Fibroblast of skin of right biceps (primary cell): ENCODE results near the gene BDKRB1.

Experiments used
- DNase-seq: peaks from one replicate; pipeline ENCODE4 v3.0.0-alpha.2; 2013

The BDKRB1 gene

DNA sequence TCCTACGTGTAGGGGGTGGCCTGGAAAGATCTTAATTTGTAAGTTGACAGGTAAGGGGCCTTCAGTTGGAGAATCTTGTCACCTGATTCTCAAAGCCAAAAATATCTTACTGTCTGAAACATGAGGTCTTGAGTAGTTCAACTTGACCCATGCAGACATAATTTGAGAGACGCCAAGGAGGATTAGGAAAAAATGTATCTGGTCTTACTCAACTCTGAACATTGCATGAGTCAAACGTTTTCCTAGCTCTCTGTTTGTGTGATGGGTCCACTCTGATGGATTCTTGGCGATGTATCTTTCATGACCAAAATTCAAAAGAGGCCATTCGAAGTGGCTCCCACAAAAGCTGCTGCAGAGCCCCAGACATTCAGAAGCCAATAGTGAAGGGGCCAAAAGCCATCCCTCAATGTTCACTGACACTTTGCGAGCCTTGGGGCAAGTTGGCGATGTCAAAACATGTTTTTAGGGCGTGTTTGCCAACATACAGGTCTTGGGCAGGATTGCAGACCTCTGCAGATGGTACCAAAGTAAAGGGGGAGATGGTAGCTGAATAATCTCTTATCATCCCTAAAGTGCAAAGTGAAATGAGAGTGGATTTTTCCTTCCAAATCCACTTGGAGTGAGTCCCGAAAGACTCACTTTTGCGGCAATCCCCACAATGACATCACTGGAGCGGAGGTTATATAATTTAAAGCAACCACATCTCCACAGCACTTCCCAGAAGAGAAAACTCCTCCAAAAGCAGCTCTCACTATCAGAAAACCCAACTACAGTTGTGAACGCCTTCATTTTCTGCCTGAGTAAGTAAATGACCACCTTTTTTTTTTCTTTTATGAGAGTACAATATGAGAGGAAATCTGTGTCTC lies at the start of gene BDKRB1:
BDKRB1 (plus strand) TSS at position 710 of the 866 bp plus-strand sequence. CDS start 7,473 bp downstream, outside the sequence.
- peak; percentile 97 for DNase-seq

DNA sequence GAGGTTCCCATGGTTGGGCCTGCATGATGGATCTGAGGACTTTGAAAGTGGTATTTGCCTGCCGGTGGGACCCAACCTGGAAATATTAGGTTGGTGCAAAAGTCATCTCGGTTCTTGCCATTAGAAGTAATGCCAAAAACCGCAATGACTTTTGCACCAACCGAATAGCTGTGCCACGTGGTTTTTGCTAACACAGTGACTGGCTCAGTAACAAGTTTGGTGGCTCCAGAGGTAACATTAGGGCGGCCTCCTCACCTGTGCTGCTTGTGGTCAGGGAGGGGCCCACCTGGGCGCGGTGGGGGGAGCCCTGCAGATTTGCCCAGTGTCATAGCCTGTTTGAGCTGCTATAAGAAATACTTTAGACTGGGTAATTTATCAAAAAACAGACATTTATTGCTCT lies 49.5 kb upstream of the BDKRB1 start:
- DNase-seq: no peak

DNA sequence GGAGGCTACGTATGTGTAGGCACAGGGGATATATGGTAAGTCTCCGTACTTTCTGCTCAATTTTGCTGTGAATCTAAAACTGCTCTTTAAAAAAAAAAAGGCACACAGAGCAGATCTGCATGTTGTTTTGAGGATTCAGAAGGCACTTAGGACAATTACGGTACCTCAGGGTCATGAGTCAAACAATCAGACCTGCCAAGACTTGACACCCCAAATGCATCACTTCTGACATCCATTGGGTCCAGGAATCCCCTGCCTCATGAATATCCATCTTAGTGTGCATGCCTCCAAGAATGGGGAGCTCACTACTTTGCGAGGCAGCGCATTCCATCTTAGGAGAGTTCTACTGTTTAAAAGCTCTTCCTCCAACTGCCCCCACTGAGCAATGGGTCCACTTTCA lies 48.3 kb upstream of the BDKRB1 start:
- no peak for DNase-seq

DNA sequence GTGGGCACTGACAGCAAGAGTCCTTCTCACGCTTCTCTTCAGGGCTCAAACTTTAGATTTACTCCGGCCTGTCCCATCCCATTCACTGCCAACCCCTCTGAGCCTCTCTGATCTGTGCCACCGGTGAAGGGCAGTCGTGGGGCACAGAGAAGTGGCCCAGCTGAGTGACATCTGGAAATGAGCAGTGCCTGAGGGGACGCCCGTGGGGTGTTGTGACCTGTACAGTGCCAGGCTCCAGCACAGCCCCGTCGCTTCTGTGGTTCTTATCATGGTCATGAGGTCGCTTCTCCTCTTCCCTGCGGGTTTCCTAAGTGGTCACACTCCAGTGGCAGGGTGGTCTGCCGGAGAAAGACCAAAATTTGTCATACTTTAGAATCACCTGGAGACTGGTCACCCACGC lies 47.3 kb upstream of the BDKRB1 start:
- no peak for DNase-seq

DNA sequence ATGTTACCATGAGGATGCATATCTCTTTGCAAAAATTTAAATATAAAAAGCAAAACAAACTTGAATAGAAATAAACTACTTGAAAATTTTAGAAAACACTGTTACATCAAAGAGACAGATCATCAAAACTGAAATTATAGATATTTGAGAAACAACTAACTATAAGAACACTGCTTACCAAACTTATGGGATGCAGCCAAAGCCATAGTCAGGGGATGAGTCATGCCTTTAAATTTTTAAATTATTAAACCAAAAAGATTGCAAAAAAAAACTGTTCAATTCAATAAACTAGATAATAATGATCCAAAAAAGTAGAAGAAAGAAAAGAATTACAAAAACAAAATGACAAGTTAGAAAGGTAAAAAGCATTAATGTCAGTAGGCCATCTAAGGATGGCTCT lies 43.9 kb upstream of the BDKRB1 start:
- DNase-seq: no peak

DNA sequence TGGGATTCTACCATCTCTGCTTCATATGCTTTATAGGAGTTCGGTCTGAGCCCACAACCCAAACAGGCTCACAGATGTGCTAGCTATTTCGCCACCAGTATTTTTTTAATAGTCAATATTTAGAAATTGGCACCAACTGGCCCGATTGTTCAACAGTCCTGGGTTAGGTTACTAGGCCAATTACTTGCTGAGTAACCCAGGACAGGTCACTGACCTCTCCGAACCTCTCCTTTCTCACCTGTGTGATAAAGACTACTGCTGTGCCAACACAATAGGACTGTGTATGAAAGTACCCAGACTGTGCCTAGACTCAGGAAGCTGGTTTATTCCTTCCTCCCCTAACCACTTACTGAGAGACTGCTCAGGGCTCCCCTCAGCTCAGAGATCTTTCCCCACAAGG lies 43.1 kb upstream of the BDKRB1 start:
- DNase-seq: no peak

DNA sequence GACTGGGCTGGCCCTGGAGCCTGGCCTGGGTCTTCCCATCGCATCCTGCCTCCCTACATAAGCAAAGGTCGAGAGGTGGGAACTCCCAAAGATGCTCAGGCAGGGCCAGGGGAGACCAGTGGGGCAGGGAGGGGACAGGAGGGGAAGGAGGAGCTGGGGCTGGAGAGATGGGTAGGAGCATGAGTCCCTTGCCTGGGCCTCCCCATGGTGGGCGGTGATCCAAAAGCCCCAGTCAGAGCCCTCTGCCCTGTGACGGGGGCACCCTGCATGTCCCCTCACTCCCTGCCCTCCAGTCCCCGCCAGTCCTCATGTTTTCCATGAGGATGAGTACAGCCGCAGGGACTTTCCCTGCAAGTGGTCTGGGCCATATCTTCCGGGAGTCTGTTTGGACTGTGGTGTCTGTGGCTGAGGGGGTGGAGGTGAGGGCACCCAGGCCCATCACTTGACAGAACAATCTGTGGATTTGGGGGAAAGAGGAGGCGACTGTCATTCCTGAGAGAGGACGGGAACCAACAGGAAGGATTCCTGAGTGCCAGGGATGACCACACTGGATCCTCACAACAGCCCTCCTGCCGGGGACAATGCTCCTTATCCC lies 42.0 kb upstream of the BDKRB1 start:
- no peak for DNase-seq

DNA sequence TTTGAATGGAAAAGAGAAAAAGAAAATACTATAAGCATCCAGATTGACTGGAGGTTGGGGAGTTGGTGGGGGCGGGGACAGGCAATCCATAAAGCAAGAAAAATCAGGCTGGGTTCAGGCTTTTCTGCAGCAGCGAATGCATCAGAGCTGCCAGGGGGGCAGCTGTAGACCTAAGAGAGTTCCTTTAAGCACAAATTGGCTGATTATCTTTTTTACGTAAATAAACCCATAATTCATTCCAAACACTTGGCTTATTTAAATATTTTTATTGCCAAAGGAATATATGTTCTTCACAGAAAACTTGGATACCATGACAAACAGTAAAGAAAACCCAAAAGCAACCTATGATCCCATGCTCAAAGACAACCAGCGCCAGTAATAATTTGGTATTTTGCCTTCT lies 41.2 kb upstream of the BDKRB1 start:
- DNase-seq: no peak

DNA sequence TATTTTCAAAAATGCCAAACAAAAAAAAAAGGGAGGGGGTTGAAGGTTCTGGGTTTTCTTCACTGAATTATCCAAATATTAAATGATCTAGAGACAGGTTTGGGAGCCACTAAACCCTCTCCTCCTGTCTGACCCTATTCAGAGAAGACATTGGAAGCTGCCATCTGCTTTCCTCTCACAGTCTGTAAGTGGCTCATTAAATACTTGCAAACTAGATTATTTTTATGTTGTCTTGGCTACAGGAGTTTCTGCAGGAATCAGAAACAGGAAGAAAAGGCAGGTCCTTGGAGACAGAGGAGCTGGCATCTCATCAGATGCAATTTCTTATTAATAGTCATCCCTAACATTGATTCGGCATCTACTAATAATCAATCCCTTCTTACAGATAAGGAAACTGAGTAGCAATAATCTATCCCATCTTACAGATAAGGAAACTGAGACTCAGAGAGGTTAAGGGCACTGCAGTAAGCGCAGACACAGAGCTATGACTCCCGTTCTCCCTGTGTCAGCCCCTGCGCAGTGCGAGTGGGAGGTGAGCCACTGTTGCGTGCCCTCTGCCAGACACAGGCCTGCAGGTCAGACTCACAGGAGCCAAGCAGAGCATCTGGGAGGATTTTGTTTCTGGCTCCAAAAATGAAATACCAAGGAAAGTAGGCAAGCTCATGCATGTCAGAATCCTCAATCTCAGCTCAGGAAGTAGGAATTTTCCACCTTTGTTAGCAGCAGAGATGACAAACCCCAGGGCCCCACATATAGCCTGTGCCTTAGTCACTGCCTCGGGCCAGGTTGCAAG lies 40.4 kb upstream of the BDKRB1 start:
- no peak for DNase-seq

DNA sequence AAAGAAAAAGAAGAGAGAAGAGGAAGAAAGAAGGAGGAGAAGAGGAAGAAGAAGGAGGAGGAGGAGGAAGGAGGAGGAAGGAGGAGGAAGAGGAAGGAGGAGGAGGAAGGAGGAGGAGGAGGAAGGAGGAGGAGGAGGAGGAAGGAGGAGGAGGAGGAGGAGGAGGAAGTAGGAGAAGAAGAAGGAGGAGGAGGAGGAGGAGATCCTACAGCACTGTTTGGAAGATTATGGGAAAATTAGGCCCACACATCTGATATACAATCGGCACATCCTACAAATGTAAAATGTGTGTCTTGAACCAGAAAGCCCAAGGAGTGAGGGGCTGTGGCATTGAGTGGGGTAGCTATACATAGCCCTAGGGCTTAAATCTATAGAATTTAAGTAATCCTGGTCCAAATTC lies 39.4 kb upstream of the BDKRB1 start:
- DNase-seq: no peak

DNA sequence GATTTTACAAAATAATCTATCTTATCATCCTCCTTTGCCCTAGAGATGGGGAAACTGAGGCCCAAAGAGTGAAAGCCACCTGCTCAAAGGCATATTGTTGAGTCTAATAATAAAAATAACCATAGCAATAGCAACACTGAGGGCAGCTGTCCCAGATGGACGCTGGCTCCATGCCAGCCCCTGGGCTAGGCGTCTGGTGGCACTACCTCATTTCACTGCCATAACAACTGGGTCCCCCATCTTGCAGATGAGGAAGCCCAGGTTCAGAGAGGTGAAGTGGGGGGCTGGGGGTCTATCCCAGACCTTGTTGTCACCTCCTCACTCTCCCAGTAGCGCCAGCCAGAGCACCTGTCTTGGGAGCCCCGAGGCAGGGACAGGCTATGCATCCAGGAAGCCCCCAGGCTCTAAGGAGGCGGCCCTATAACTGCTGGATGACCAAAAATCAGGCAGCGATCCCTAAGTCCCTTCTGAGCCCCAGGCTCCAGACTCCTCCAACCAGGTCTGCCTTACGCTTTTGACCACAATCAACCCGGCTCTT lies 38.6 kb upstream of the BDKRB1 start:
- no peak for DNase-seq

DNA sequence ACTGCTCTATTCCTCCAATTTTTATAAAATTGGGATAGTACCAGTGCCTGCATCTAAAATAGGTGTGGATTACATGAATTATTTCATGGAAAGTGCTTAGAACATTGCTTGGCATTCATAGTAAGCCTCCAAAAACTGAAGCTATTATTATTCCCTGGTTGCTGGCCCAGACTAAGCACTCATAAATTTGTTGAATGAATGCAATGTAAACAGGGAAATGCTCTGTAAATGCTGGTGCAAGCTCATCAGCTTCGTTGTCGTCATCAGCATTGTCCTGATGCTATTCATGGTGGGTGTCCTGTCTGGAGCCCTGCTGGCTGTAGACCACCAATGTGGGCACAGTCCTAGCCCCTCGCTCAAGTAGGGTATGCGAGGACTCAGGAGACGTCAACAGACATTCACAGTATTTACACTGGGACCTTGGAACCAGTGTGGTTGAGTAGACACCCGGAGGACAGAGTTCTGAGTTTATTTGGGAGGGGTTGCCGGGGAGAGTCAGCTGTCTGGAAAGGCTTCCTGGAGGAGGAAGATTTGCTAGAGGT lies 34.8 kb upstream of the BDKRB1 start:
- no peak for DNase-seq

DNA sequence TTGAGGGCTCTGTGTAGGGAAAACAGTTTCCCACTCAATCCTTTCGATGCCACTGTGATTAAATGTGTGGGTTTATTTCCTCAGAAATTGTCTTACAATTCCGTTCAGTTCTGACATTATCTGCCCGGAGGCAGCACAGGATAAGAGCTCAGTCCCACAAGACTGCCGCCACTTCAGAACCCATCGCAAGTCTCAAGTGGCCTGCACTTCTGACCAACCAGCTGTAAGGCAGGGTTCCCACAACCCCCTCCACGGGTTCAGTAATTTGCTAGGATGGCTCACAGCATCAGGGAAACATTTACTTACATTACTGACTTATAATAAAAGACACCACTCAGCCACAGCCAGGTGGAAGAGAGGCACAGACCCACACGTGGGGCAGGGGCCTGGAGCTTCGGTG lies 34.2 kb upstream of the BDKRB1 start:
- DNase-seq: no peak

DNA sequence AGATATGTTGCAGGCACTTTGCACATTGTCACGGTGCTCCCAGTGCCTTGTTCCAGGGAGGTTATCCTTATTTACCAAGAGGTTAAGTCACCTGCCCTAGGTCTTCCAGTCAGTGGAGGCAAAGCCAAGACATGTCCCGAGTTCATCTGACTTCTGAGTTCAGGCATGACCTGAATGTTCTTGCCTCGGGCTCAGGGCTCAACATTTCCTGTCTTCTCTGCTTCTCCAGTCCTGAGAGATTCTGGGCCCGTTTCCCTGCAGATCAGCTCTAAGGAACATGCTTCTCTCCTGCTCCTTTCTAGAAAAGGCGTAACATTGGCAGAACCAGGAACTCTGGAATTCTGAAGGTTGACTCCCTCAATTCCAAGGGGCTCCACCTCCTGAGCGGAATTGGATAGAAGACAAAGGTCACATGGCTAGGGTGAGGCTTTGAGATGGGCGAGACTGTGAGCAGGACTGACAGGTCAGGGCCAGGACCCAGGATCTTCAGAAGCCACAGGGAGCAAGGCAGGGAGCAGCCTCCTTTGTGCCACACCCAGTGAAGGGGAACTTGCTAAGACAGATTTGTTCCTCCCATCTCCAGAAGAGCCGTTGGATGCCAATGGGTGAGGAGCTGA lies 31.4 kb upstream of the BDKRB1 start:
- no peak for DNase-seq

DNA sequence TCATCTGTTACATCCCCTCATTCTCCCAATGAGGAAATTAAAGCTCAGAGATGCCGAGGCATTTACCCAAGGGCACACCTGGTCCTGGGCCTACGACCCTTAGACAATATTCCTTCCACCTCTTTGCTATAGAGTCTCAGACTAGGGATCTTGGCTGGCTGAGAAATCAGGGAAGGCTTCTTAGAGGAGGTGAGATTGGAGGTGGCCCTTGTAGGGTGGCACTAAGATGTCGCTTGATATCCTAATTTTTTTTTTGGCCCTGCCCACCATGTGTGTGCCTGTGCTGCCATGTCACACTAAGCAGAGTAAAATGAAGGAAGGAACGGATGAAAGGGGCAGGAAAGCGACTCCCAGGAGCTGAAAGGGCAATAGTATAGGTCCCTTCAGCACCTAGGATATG lies 30.8 kb upstream of the BDKRB1 start:
- DNase-seq: no peak

DNA sequence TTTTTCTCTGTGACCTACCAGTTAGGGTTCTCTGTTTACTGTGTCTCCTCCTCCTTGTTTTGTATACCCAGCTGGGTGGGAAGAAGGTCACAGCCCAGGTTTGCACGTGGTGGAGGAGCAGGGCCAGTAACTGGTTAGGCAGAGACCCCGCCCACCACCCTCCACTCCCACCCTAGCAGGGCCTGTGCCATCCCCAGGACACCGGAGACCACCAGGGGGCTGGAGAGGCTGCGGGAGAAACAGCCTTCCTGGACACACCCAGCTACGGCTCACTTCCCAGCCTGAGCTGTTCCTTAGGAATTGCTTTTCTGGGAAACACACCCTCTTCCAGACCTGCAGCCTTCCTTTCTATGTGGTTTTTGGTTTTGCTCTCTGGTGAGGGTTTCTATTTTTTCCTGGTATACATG lies 30.3 kb upstream of the BDKRB1 start:
- DNase-seq: peak; percentile 83

DNA sequence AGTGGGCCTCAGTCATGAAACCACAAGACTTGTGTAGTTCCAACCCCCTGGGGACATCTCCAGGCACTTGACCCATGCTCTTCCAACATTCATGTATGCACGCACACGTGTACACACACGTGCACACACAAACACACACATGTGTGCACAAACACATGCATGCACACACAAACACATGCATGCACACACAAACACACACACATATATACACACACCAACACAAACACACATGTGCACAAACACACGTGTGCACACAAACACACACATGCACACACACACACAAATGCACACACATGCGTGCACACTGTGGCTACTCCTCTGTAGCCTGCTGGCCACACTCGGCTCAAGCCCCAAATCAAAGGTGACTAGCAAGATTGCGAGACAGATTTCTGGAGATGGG lies 28.6 kb upstream of the BDKRB1 start:
- DNase-seq: no peak

DNA sequence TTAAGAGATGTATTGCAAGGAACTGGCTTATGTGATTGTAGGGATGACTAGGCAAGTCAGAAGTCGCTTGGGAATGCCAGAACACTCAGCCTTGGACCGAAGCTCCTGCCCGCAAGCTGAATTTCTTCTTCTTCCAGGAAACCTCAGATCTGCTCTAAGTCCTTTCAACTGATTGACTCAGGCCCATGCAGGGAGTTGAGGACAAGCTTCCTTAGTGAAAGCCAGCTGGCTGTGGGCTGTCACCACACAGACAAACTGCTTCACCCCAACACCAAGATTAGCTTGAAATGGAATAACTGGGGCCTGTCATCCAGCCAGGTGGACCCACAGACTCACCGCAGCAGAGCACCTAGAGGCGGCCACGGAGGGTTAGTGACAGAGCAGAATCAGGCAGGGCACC lies 26.7 kb upstream of the BDKRB1 start:
- DNase-seq: no peak

DNA sequence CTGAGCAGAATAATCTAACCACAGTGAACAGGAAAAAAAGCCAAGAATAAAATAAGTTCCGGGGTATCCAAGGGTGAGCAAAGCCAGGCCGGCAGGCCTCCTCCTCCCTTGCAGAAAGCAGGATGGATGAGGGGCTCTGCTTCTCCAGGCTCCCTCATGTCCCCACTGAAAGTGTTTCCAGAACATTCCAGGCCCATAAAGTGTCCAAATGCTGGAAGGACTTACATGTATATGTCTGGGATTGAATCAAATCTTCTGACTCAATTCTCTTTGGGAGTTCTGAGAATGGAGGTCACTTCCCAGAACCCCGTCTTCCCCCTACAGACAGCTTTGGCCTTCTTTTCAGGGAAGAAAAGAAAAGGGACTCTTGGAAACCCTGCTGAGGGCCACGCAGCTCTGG lies 25.0 kb upstream of the BDKRB1 start:
- no peak for DNase-seq

DNA sequence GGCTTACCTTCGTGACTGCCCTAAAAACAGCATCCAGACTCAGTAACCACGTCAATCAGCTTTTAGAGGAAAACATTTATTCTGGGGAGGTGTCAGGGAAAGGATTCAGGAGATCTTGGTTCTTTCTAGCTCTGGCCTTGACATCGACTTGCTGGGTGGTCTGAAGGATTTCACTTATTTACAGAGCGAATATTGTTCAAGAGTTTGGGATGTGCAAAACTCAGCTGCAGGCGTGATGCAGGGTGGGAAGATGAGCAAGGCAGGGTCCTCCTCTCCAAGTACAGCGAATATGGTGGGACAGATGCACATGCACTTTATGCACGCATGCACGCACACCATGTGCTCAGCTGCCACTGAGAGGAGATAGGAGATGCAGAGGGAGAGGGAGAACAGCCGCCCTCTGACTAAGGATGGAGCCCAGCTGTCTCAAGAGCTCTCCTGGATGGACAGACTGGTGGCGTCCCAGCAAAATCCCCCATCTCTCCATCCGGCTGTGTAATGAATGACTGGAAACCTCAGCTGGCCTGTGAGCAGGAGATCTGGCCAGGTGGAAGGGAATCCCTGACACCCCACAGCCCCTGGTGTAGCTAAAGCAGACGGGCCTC lies 24.4 kb upstream of the BDKRB1 start:
- no peak for DNase-seq

DNA sequence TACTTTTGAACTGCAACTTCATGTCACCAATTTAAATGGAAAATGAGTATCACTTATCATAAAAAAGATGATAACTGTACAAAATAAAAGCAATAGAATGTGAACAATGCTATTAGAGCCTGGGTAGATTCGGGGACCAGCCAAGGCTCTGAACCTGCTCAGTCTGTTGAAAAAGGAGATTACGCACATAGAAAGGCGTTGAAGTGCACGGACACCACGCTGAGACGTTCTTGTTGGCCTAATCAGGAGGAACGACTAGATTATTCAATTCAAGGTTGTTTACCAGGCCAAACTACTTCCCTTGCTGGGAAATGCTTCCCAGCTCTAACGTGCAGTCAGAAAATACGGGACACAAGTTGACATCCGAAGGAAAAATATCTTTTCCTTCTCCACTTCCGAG lies 23.5 kb upstream of the BDKRB1 start:
- DNase-seq: no peak

DNA sequence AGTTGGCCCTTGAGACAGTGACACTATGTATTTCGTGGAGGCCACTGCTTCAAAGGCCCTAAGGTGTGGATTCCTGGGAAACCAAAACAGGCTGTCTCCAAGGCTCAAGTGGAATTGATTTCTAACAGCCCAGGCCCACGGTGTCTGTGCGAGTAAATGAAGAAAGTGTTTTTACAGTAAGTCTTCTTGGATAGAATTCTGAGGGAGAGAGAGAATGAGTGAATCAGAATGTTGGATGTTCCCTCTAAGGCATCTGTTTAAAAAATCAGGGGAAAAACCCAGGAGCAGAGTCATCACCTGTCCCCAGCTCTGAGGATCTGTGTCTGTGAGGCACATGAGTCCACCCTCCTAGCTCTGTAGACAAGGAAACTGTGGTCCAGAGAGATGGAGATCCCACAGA lies 22.3 kb upstream of the BDKRB1 start:
- no peak for DNase-seq
